Loucy (cell line): Measurements from ENCODE around the gene PDZRN3.

Experiments used
- H2AFZ ChIP-seq: fragments of 200-600 bp; sonication (generic); 2 replicates; pipeline ENCODE4 v1.6.0; 2016; ENCODE audit warnings: antibody characterized with exemption, mild to moderate bottlenecking, low read length, moderate library complexity
- H3F3A ChIP-seq: fragments of 200-600 bp; 2 replicates; pipeline ENCODE4 v1.6.0; 2016; ENCODE audit warnings: antibody characterized with exemption, low read depth, mild to moderate bottlenecking
- H3K27me3 ChIP-seq: fragments of 200-600 bp; sonication (generic); 2 replicates; pipeline ENCODE4 v1.6.1; 2014; ENCODE audit warnings: low read length, mild to moderate bottlenecking; ENCODE audit not compliant: insufficient read depth, poor library complexity, severe bottlenecking
- H3K36me3 ChIP-seq: fragments of 200-600 bp; sonication (generic); 2 replicates; pipeline ENCODE4 v1.6.1; 2016; ENCODE audit warnings: low read length; ENCODE audit not compliant: insufficient read depth
- H3K4me1 ChIP-seq: fragments of 200-600 bp; sonication (generic); 2 replicates; pipeline ENCODE4 v1.5.1; 2014; ENCODE audit warnings: low read length, mild to moderate bottlenecking; ENCODE audit not compliant: insufficient read depth, poor library complexity, severe bottlenecking
- H3K4me2 ChIP-seq: fragments of 200-600 bp; sonication (generic); 2 replicates; pipeline ENCODE4 v1.6.0; 2014; ENCODE audit warnings: antibody characterized with exemption, low read length, low read depth, mild to moderate bottlenecking; ENCODE audit not compliant: poor library complexity, severe bottlenecking
- H3K4me3 ChIP-seq: fragments of 200-600 bp; sonication (generic); 2 replicates; pipeline ENCODE4 v1.5.1; 2014; ENCODE audit warnings: low read length, mild to moderate bottlenecking, mixed read lengths; ENCODE audit not compliant: poor library complexity, severe bottlenecking
- H3K79me2 ChIP-seq: fragments of 200-600 bp; sonication (generic); 2 replicates; pipeline ENCODE4 v1.6.1; 2014; ENCODE audit warnings: low read length; ENCODE audit not compliant: insufficient read depth
- H3K9ac ChIP-seq: fragments of 200-600 bp; sonication (generic); 2 replicates; pipeline ENCODE4 v1.6.0; 2014; ENCODE audit warnings: mild to moderate bottlenecking, low read depth, low read length, moderate library complexity; ENCODE audit not compliant: poor library complexity, severe bottlenecking
- H3K9me2 ChIP-seq: fragments of 200-600 bp; sonication (generic); replicated peaks from 2 replicates; pipeline ENCODE4 v1.6.1; 2016; ENCODE audit warnings: low read depth, low read length, mixed read lengths
- H3K9me3 ChIP-seq: fragments of 200-600 bp; sonication (generic); 2 replicates; pipeline ENCODE4 v1.6.1; 2014; ENCODE audit warnings: mild to moderate bottlenecking, antibody characterized with exemption, low read length, low read depth; ENCODE audit not compliant: insufficient read depth
- H4K20me1 ChIP-seq: fragments of 200-600 bp; sonication (generic); 2 replicates; pipeline ENCODE4 v1.6.0; 2014; ENCODE audit warnings: antibody characterized with exemption, low read length, mild to moderate bottlenecking; ENCODE audit not compliant: insufficient read depth, poor library complexity, severe bottlenecking
- CTCF ChIP-seq: fragments of 200-600 bp; sonication (generic); conservative IDR thresholded peaks from 2 replicates; pipeline ENCODE4 v1.5.1; 2014; ENCODE audit warnings: mild to moderate bottlenecking, antibody characterized with exemption, low read length
- EZH2phosphoT487 ChIP-seq: fragments of 200-600 bp; IDR thresholded peaks from 2 replicates; pipeline ENCODE4 v1.6.1; 2018; ENCODE audit warnings: antibody characterized with exemption, mild to moderate bottlenecking, moderate library complexity, borderline replicate concordance

Gene PDZRN3

GRCh38 chr3:73558727-73559075, 66.0 kb downstream of the PDZRN3 start:
- TF ChIP-seq EZH2phosphoT487 = no peak
- Histone ChIP-seq H3K9ac (no peak overlapping the region), H3K36me3 (no peaks in the 10 kb centered on the region), H3K27me3 (no peaks in the 10 kb centered on the region), H3K4me2 (no peak overlapping the region), H2AFZ (no peak overlapping the region), H3K79me2 (no peaks in the 10 kb centered on the region), H3F3A (no peaks in the 10 kb centered on the region), H3K4me3 (no peak overlapping the region), H3K9me3 (no peaks in the 10 kb centered on the region), H3K4me1 (no peaks in the 10 kb centered on the region), H4K20me1 (no peaks in the 10 kb centered on the region), H3K9me2 (no peaks in the 10 kb centered on the region)

DNA sequence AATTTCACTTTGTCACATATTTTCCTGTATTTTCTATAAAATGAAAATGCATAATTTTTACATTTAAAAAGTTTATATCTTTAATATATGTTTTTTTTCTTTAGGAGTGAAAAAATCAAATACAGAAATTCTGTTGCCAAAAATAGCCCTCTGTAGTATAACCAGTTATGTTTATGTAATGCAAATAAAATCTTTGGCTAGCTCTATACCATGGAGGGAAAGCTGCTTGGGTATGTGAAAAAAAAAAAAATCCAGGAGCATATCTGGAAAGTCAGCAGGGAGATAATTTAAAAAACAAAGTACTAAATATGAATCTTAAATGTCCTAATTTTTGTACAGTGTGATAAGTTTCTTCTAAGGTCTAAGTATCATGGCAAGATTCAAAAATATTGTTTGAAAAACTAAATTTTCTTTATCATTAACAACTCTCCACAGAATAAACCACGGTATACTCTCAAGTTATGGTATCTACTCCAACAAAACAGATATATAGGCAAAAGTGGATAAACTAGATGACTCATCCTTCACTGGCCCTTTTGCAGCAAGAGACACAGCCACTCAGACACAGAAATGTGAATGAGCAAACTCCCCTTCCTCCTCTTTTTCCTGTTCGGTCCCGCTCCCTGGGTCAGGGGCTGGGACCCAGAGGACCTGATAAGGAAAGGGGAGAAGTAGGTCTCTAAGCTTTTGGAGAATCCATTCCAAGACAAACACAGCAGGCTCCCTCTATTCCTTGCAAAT, 66.6 kb downstream of the PDZRN3 start:
- Histone ChIP-seq H3F3A (no peaks in the 10 kb centered on the region), H3K9ac (no peak overlapping the region), H3K27me3 (no peaks in the 10 kb centered on the region), H3K4me3 (no peak overlapping the region), H3K9me2 (no peaks in the 10 kb centered on the region), H3K9me3 (no peaks in the 10 kb centered on the region), H3K4me2 (no peak overlapping the region), H2AFZ (no peak overlapping the region), H3K36me3 (no peaks in the 10 kb centered on the region), H3K4me1 (no peaks in the 10 kb centered on the region), H3K79me2 (no peaks in the 10 kb centered on the region), H4K20me1 (no peaks in the 10 kb centered on the region)
- TF ChIP-seq CTCF (no peak), EZH2phosphoT487 (no peak)

DNA sequence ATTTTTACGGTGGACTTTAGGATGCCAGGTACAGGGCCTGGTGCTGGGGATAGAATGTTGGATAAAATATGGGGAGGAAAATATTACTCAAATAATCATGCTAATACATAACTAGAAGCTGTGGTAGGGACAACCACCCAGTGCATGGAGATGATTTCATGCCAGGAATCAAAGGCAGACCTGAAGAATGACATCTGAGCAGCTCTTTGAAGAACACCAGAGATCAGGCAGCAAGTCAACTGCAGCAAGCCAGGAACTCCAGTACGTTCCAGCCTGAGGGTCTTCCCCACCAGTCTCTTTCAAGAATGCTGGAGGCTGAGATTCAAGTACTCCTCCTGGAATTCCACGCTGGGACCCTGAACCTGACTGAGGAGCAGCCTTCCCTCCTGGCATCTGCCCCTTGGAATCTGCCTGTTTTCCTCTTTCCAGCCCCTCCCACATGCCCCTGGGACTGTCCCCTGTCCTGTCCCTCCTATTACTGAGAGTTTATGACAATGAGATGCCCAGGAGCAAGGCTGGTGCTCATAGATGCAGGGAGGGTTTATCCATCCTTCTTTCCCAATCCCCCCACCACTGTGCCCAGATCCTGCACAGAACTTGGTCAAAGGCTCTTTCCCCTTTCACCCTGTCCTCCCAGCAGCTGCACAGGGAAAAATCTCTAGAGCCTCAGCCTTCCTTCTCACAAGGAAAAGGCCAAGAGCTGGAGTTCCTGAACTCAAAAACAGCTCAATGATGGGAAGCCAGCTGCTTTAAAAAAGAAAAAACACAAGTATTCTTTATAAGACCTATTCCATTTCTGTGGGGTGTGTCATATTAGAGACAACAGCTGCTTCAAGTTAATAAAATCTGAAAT, 68.0 kb downstream of the PDZRN3 start:
- no peaks in the 10 kb centered on the region for H3K9me3 ChIP-seq
- H3K4me1 ChIP-seq = no peaks in the 10 kb centered on the region
- no peaks in the 10 kb centered on the region for H3K27me3 ChIP-seq
- H2AFZ ChIP-seq = no peak overlapping the region
- H4K20me1 ChIP-seq = no peaks in the 10 kb centered on the region
- H3K79me2 ChIP-seq = no peaks in the 10 kb centered on the region
- TF ChIP-seq EZH2phosphoT487 (no peak), CTCF (no peak)
- H3K9me2 ChIP-seq = no peaks in the 10 kb centered on the region
- no peak overlapping the region for H3K9ac ChIP-seq
- H3K36me3 ChIP-seq = no peaks in the 10 kb centered on the region
- H3F3A ChIP-seq = no peaks in the 10 kb centered on the region
- no peak overlapping the region for H3K4me3 ChIP-seq
- no peak overlapping the region for H3K4me2 ChIP-seq
